A549 (cell line): ENCODE data around the gene R3HDM2.

Source experiments
- CHD2 ChIP-seq: fragments of 150-350 bp; IDR thresholded peaks from 2 replicates; pipeline ENCODE4 v1.6.1; 2014; ENCODE audit warnings: low read length; ENCODE audit not compliant: partially characterized antibody
- CTCF ChIP-seq: fragments of >200 bp; sonication (Bioruptor Twin); formaldehyde crosslinking; IDR thresholded peaks from 3 replicates; pipeline ENCODE4 v1.5.1; 2016
- JUN ChIP-seq, 2 experiments: fragments of >200 bp; sonication (Bioruptor Twin); formaldehyde crosslinking; IDR thresholded peaks; 2 replicates in 1 of 2; 3 replicates in 1 of 2; pipeline ENCODE4 v1.6.1; 2016 to 2017
- MAX ChIP-seq: IDR thresholded peaks from 2 replicates; pipeline ENCODE4 v1.6.1; 2012
- MAZ ChIP-seq: fragments of 150-350 bp; IDR thresholded peaks from 2 replicates; pipeline ENCODE4 v1.6.1; 2014; ENCODE audit warnings: antibody characterized with exemption, low read depth, low read length, borderline replicate concordance
- POLR2A ChIP-seq: IDR thresholded peaks from 2 replicates; pipeline ENCODE4 v1.6.1; 2012; ENCODE audit warnings: mild to moderate bottlenecking, low read length
- RAD21 ChIP-seq, 2 experiments: fragments of >200 bp in 1 of 2; sonication (Bioruptor Twin) in 1 of 2; formaldehyde crosslinking in 1 of 2; IDR thresholded peaks in 1 of 2; conservative IDR thresholded peaks in 1 of 2; 2 replicates in 1 of 2; 3 replicates in 1 of 2; pipeline ENCODE4 v1.6.1; 2012 to 2018; ENCODE audit warnings: inconsistent platforms in 1 of 2
- SREBF2 ChIP-seq: fragments of 450-650 bp; IDR thresholded peaks from 2 replicates; pipeline ENCODE4 v1.6.1; 2014; ENCODE audit warnings: mild to moderate bottlenecking, moderate library complexity

- no peak for TF ChIP-seq CTCF
- no peak for TF ChIP-seq SREBF2
- no peak for TF ChIP-seq POLR2A
- no peak for TF ChIP-seq MAX
- no peak for TF ChIP-seq RAD21 (conservative IDR thresholded peaks at IDR 0.05 in 1 of 2, IDR thresholded peaks at IDR 0.05 in 1 of 2)
- no peak for TF ChIP-seq MAZ
- no peak for TF ChIP-seq CHD2
- TF ChIP-seq JUN (IDR thresholded peaks at IDR 0.05), result no peak
Measured at GRCh38 chr12:57441846-57442427, 11.1 kb upstream of the R3HDM2 start.
